HEK293 (cell line): ENCODE measurements around the gene CAPN1.
"Not testable (repeated sequence)": the region's sequence is repeated elsewhere in the genome, so short reads cannot be mapped to it uniquely, and the experiment has no call there.

Experiments
- CTCF ChIA-PET: fragments of 350-600 bp; formaldehyde crosslinking; extraction: SDS; loops from one replicate; lab custom pipeline; 2021; ENCODE audit warnings: antibody characterized with exemption; lab: Yijun Ruan, JAX
- POLR2A ChIA-PET: fragments of 300-600 bp; formaldehyde crosslinking; extraction: SDS; loops from one replicate; lab custom pipeline; 2020; ENCODE audit warnings: antibody characterized with exemption, inconsistent platforms; lab: Yijun Ruan, JAX
- H3K27ac ChIP-seq: fragments of 200-500 bp; sonication (Bioruptor generic); 2 replicates; pipeline ENCODE4 v1.5.1; 2014; ENCODE audit warnings: low read depth, low read length, control low read depth, inconsistent platforms; ENCODE audit errors: extremely low read depth
- H3K36me3 ChIP-seq, 2 experiments: fragments of 200-500 bp in 1 of 2; sonication (Bioruptor generic) in 1 of 2; 1 replicate in 1 of 2; 2 replicates in 1 of 2; pipeline ENCODE4 v1.5.1; 2014 to 2017; ENCODE audit warnings: inconsistent platforms in 2 of 2, low read length in 2 of 2; ENCODE audit not compliant: control insufficient read depth in 2 of 2, insufficient read depth in 1 of 2
- H3K4me1 ChIP-seq: fragments of 200-500 bp; sonication (Bioruptor generic); 2 replicates; pipeline ENCODE4 v1.5.1; 2014; ENCODE audit warnings: mild to moderate bottlenecking, low read length, inconsistent platforms; ENCODE audit not compliant: control insufficient read depth, insufficient read depth
- H3K4me3 ChIP-seq: 2 replicates; pipeline ENCODE4 v1.5.1; 2011; ENCODE audit warnings: low read depth, mild to moderate bottlenecking, control low read depth, low read length, moderate library complexity
- H3K9me3 ChIP-seq: fragments of 200-500 bp; sonication (Bioruptor generic); 2 replicates; pipeline ENCODE4 v1.5.1; 2014; ENCODE audit warnings: low read depth, low read length, inconsistent platforms; ENCODE audit not compliant: control insufficient read depth, insufficient read depth
- KLF8 ChIP-seq: fragments of 450-650 bp; formaldehyde crosslinking; IDR thresholded peaks from 2 replicates; pipeline ENCODE4 v1.5.1; 2016; ENCODE audit warnings: missing biosample characterization, missing genetic modification characterization
- MEIS1 ChIP-seq: sonication (generic); formaldehyde crosslinking; IDR thresholded peaks from 2 replicates; pipeline ENCODE4 v1.8.1; 2022; ENCODE audit warnings: missing genetic modification reagents, mild to moderate bottlenecking, borderline replicate concordance
- WT1 ChIP-seq: fragments of 450-650 bp; formaldehyde crosslinking; IDR thresholded peaks from 2 replicates; pipeline ENCODE4 v1.5.1; 2016; ENCODE audit warnings: missing biosample characterization, missing genetic modification characterization
- ZBTB1 ChIP-seq: fragments of 450-650 bp; formaldehyde crosslinking; IDR thresholded peaks from 2 replicates; pipeline ENCODE4 v1.5.1; 2016; ENCODE audit warnings: missing biosample characterization, missing genetic modification characterization
- ZBTB11 ChIP-seq: fragments of 450-650 bp; formaldehyde crosslinking; conservative IDR thresholded peaks from 2 replicates; pipeline ENCODE4 v1.5.1; 2016; ENCODE audit warnings: low read depth, missing biosample characterization, missing genetic modification characterization
- ZBTB17 ChIP-seq: fragments of 450-650 bp; formaldehyde crosslinking; IDR thresholded peaks from 2 replicates; pipeline ENCODE4 v1.5.1; 2016; ENCODE audit warnings: missing biosample characterization, missing genetic modification characterization
- ZBTB48 ChIP-seq: fragments of 450-650 bp; formaldehyde crosslinking; IDR thresholded peaks from 2 replicates; pipeline ENCODE4 v1.5.1; 2016; ENCODE audit warnings: missing biosample characterization, missing genetic modification characterization
- ZBTB8A ChIP-seq: fragments of 450-650 bp; formaldehyde crosslinking; IDR thresholded peaks from 2 replicates; pipeline ENCODE4 v1.5.1; 2016; ENCODE audit warnings: missing biosample characterization, missing genetic modification characterization
- ZNF140 ChIP-seq: fragments of 450-650 bp; formaldehyde crosslinking; IDR thresholded peaks from 2 replicates; pipeline ENCODE4 v1.5.1; 2016; ENCODE audit warnings: missing biosample characterization, missing genetic modification characterization
- ZNF37A ChIP-seq: fragments of 450-650 bp; IDR thresholded peaks from 2 replicates; pipeline ENCODE4 v1.5.1; 2018; ENCODE audit warnings: missing biosample characterization, missing genetic modification characterization
- ZNF394 ChIP-seq: fragments of 450-650 bp; formaldehyde crosslinking; IDR thresholded peaks from 2 replicates; pipeline ENCODE4 v1.5.1; 2016; ENCODE audit warnings: missing biosample characterization, missing genetic modification characterization, mild to moderate bottlenecking, moderate library complexity, borderline replicate concordance
- ZNF426 ChIP-seq: fragments of 450-650 bp; formaldehyde crosslinking; IDR thresholded peaks from 2 replicates; pipeline ENCODE4 v1.5.1; 2017; ENCODE audit warnings: missing biosample characterization, missing genetic modification characterization, mild to moderate bottlenecking, inconsistent platforms, moderate library complexity
- ZNF433 ChIP-seq: fragments of 450-650 bp; formaldehyde crosslinking; IDR thresholded peaks from 2 replicates; pipeline ENCODE4 v1.5.1; 2016; ENCODE audit warnings: missing biosample characterization, missing genetic modification characterization, low read depth
- ZNF518A ChIP-seq: fragments of 450-650 bp; formaldehyde crosslinking; conservative IDR thresholded peaks from 2 replicates; pipeline ENCODE4 v1.5.1; 2016; ENCODE audit warnings: low read depth, missing biosample characterization, missing genetic modification characterization
- ZNF555 ChIP-seq: fragments of 450-650 bp; formaldehyde crosslinking; conservative IDR thresholded peaks from 2 replicates; pipeline ENCODE4 v1.5.1; 2017; ENCODE audit warnings: missing biosample characterization, mild to moderate bottlenecking, missing genetic modification characterization, inconsistent platforms
- ZNF558 ChIP-seq: fragments of 450-650 bp; formaldehyde crosslinking; IDR thresholded peaks from 2 replicates; pipeline ENCODE4 v1.5.1; 2016; ENCODE audit warnings: missing biosample characterization, missing genetic modification characterization
- ZNF623 ChIP-seq: fragments of 450-650 bp; formaldehyde crosslinking; IDR thresholded peaks from 2 replicates; pipeline ENCODE4 v1.5.1; 2016; ENCODE audit warnings: missing biosample characterization, missing genetic modification characterization
- ZNF629 ChIP-seq: fragments of 450-650 bp; formaldehyde crosslinking; IDR thresholded peaks from 2 replicates; pipeline ENCODE4 v1.5.1; 2017; ENCODE audit warnings: missing biosample characterization, missing genetic modification characterization
- ZNF654 ChIP-seq: fragments of 450-650 bp; formaldehyde crosslinking; IDR thresholded peaks from 2 replicates; pipeline ENCODE4 v1.5.1; 2016; ENCODE audit warnings: low read depth, missing biosample characterization, missing genetic modification characterization
- ZNF664 ChIP-seq: fragments of 450-650 bp; formaldehyde crosslinking; IDR thresholded peaks from 2 replicates; pipeline ENCODE4 v1.5.1; 2016; ENCODE audit warnings: missing biosample characterization, missing genetic modification characterization
- ZNF843 ChIP-seq: fragments of 450-650 bp; formaldehyde crosslinking; IDR thresholded peaks from 2 replicates; pipeline ENCODE4 v1.5.1; 2016; ENCODE audit warnings: missing biosample characterization, missing genetic modification characterization

The CAPN1 gene

GRCh38 chr11:65246506-65246905, 64.8 kb downstream of the CAPN1 start:
- no peaks in the 10 kb centered on the region for H3K9me3 ChIP-seq
- TF ChIP-seq ZBTB17 (tag by site-specific recombination) (no peak), WT1 (tag by site-specific recombination) (no peak), ZNF843 (no peak), KLF8 (tag by site-specific recombination) (no peak), MEIS1 (CRISPR knock-in tag) (no peak), ZBTB48 (tag by site-specific recombination) (no peak), ZNF37A (tag by site-specific recombination) (no peak)
- no peaks in the 10 kb centered on the region for H3K36me3 ChIP-seq
- H3K4me1 ChIP-seq, result no peaks in the 10 kb centered on the region
- POLR2A ChIA-PET, result interaction anchor here (0.6 to 2.4 kb wide), 2 partner anchors 16 to 17 kb away, joined by 3 to 8 read pairs; partner anchors contain the start of gene POLA2
- H3K27ac ChIP-seq, result no peak overlapping the region
- CTCF ChIA-PET, result interaction anchor here (0.6 to 0.9 kb wide), 6 partner anchors 22 to 1421 kb away, joined by 3 to 5 read pairs (median 3); no protein-coding TSS in a partner anchor
- no peak overlapping the region for H3K4me3 ChIP-seq

GRCh38 chr11:65248184-65248710, 66.5 kb downstream of the CAPN1 start:
- ChIA-PET CTCF (interaction anchor here (0.6 to 7.9 kb wide), 3 partner anchors 26 to 131 kb away, joined by 3 to 62 read pairs (median 3); partner anchors contain the start of gene ZNHIT2), POLR2A (interaction anchor here (2.4 kb wide), 1 partner anchor 14 kb away, joined by 8 read pairs; the partner anchor contains the start of gene POLA2)
- not testable (repeated sequence) for H3K36me3 ChIP-seq, H3K4me3 ChIP-seq, H3K9me3 ChIP-seq, H3K27ac ChIP-seq, H3K4me1 ChIP-seq
- TF ChIP-seq ZNF140 (peak; percentile 34; the same call in 1 of the 2 replicates), ZNF664 (0 out of 2 replicates have a peak, but pooled peaks have one; percentile 33), ZNF629 (tag by site-specific recombination) (0 out of 2 replicates have a peak, but pooled peaks have one; percentile 15), ZBTB8A (tag by site-specific recombination) (peak; percentile 35), ZNF518A (tag by site-specific recombination) (peak; percentile 79), ZNF654 (tag by site-specific recombination) (peak; percentile 19; the same call in 1 of the 2 replicates), ZNF426 (peak; percentile 47), ZNF394 (peak; percentile 82; the same call in 1 of the 2 replicates), ZBTB11 (tag by site-specific recombination) (peak; percentile 42; the same call in 1 of the 2 replicates), ZNF558 (tag by site-specific recombination) (peak; percentile 25; the same call in 1 of the 2 replicates), ZNF555 (tag by site-specific recombination) (peak; percentile 39; the same call in 1 of the 2 replicates), ZNF623 (tag by site-specific recombination) (peak; percentile 53), ZBTB1 (tag by site-specific recombination) (0 out of 2 replicates have a peak, but pooled peaks have one; percentile 34), ZNF433 (tag by site-specific recombination) (0 out of 2 replicates have a peak, but pooled peaks have one; percentile 58)
